Gastroesophageal sphincter (tissue), 3 donors: ENCODE results near the gene PDE2A.

Source experiments
- EP300 ChIP-seq: sonication (generic); formaldehyde crosslinking; IDR thresholded peaks from one replicate; pipeline ENCODE4 v1.6.1; 2017; ENCODE audit warnings: antibody characterized with exemption, mild to moderate bottlenecking
- POLR2A ChIP-seq, 2 donors: fragments of 450-650 bp; IDR thresholded peaks; one replicate each; pipeline ENCODE4 v1.6.1; 2017; ENCODE audit warnings: antibody characterized with exemption in 2 of 2, mild to moderate bottlenecking in 2 of 2, moderate library complexity in 1 of 2
- POLR2AphosphoS5 ChIP-seq: sonication (generic); formaldehyde crosslinking; IDR thresholded peaks from one replicate; pipeline ENCODE4 v1.6.1; 2017; ENCODE audit warnings: antibody characterized with exemption
- TF ChIP-seq, protein P1 (sequence below), 4 experiments: fragments of 200-600 bp in 2 of 4; fragments of 450-650 bp in 2 of 4; sonication (generic) in 1 of 4; IDR thresholded peaks; one replicate each; pipeline ENCODE4 v1.5.1; 2017 to 2019; ENCODE audit warnings: antibody characterized with exemption in 4 of 4, mild to moderate bottlenecking in 2 of 4, moderate library complexity in 2 of 4

DNA sequence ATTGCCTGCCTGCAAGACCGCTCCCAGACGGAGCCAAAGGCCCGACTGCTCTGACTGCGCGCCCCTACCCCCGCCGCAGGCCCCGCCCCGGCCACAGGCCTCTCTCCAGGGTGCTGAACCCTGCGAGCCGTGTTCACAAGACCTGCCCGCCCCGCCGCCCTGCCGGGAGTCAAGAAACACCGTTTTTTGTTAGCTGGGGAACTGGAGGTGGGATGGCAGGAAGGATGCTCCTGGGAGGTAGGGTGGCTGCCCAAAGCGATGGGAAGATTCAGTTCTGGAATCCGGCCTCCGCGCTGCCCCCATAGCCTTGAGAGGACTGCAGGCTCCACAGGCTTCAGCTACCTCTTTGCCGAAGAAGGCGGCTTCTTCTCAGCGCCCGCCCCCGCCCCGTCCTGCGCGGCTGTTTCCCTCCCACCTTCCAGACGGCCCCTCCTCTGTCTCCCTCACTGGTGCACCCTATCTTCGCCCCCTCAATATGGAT, 2.7 kb upstream of the PDE2A start:
- TF ChIP-seq, protein P1, sequence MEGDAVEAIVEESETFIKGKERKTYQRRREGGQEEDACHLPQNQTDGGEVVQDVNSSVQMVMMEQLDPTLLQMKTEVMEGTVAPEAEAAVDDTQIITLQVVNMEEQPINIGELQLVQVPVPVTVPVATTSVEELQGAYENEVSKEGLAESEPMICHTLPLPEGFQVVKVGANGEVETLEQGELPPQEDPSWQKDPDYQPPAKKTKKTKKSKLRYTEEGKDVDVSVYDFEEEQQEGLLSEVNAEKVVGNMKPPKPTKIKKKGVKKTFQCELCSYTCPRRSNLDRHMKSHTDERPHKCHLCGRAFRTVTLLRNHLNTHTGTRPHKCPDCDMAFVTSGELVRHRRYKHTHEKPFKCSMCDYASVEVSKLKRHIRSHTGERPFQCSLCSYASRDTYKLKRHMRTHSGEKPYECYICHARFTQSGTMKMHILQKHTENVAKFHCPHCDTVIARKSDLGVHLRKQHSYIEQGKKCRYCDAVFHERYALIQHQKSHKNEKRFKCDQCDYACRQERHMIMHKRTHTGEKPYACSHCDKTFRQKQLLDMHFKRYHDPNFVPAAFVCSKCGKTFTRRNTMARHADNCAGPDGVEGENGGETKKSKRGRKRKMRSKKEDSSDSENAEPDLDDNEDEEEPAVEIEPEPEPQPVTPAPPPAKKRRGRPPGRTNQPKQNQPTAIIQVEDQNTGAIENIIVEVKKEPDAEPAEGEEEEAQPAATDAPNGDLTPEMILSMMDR (IDR thresholded peaks at IDR 0.05): no peak
- TF ChIP-seq POLR2AphosphoS5: no peak
- TF ChIP-seq POLR2A (IDR thresholded peaks at IDR 0.05): no peak
- no peak for TF ChIP-seq EP300
